NCI-H2107 treated with DMSO at 0.1 percent for 48 hours (cell line): ENCODE results near the gene CAPN1.

ENCODE experiments used
- DNase-seq: peaks from one replicate; lab custom pipeline; 2025; ENCODE audit not compliant: unreplicated experiment; lab: John Stamatoyannopoulos, UW

Gene CAPN1

GRCh38 chr11:65258988-65259387 lies 77.3 kb downstream of the CAPN1 start:
- no peak for DNase-seq

GRCh38 chr11:65260302-65260701 lies 78.6 kb downstream of the CAPN1 start:
- no peak for DNase-seq

- DNase-seq = no peak
These were observed 79.2 kb downstream of the CAPN1 start for GRCh38 chr11:65260756-65261590.
